GM18526 (cell line): ENCODE measurements around the gene ANKRD34A.

Experiments used
- POLR2A ChIP-seq: IDR thresholded peaks from 3 replicates; pipeline ENCODE4 v1.6.1; 2011; ENCODE audit not compliant: insufficient read length; ENCODE audit errors: extremely low read depth

Gene ANKRD34A

GRCh38 chr1:145916745-145917144 lies 47.6 kb downstream of the ANKRD34A start:
- no peak for TF ChIP-seq POLR2A

GRCh38 chr1:145912128-145912641 lies 52.2 kb downstream of the ANKRD34A start:
- TF ChIP-seq POLR2A, result no peak
